Uterus (tissue), 2 donors: ENCODE data around the gene SETD1A.

Source experiments
- POLR2A ChIP-seq, 2 donors: fragments of 450-650 bp; IDR thresholded peaks; one replicate each; pipeline ENCODE4 v1.6.1; 2016; ENCODE audit warnings: antibody characterized with exemption in 2 of 2, mild to moderate bottlenecking in 1 of 2, moderate library complexity in 1 of 2
- TF ChIP-seq, protein P1 (sequence below), 4 experiments: fragments of 200-600 bp in 2 of 4; fragments of 450-650 bp in 2 of 4; sonication (generic) in 2 of 4; IDR thresholded peaks; one replicate each; pipeline ENCODE4 v1.5.1; 2016 to 2019; ENCODE audit warnings: antibody characterized with exemption in 4 of 4, mild to moderate bottlenecking in 2 of 4, moderate library complexity in 1 of 4

DNA sequence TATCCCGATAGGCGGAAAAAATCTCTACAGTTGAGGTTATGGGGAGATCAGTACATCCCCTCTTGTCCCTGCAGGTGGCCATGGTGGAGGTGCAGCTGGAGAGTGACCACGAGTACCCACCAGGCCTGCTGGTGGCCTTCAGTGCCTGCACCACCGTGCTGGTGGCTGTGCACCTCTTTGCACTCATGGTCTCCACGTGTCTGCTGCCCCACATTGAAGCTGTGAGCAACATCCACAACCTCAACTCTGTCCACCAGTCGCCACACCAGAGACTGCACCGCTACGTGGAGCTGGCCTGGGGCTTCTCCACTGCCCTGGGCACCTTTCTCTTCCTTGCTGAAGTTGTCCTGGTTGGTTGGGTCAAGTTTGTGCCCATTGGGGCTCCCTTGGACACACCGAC is 4.4 kb upstream of the SETD1A start:
- TF ChIP-seq, protein P1, sequence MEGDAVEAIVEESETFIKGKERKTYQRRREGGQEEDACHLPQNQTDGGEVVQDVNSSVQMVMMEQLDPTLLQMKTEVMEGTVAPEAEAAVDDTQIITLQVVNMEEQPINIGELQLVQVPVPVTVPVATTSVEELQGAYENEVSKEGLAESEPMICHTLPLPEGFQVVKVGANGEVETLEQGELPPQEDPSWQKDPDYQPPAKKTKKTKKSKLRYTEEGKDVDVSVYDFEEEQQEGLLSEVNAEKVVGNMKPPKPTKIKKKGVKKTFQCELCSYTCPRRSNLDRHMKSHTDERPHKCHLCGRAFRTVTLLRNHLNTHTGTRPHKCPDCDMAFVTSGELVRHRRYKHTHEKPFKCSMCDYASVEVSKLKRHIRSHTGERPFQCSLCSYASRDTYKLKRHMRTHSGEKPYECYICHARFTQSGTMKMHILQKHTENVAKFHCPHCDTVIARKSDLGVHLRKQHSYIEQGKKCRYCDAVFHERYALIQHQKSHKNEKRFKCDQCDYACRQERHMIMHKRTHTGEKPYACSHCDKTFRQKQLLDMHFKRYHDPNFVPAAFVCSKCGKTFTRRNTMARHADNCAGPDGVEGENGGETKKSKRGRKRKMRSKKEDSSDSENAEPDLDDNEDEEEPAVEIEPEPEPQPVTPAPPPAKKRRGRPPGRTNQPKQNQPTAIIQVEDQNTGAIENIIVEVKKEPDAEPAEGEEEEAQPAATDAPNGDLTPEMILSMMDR (IDR thresholded peaks at IDR 0.05) = no peak
- TF ChIP-seq POLR2A (IDR thresholded peaks at IDR 0.05) = no peak
